ENCODE measurements around the gene CACNA1C.

DNA sequence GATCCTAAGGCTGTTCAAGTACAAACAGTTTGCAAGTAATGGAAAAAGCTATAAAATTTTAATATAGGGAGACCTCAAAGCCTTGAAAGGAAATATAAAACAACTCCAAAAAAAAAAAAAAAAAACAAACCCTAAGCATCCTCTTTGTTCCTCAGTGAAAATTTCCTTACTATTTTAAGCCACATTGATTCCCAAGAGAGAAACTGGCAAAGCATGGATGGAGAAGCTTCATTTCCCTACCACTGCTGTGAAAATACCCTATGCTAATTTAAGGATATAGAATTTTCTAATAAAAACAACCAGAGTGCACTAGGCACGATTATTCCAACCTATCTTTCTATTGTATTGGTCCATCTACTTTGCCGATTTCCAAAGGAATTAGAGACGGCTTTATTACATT is 283.1 kb downstream of the CACNA1C start:
- TF ChIP-seq POLR2AphosphoS5 (IDR thresholded peaks at IDR 0.05), result no peak
- TF ChIP-seq POLR2A (IDR thresholded peaks at IDR 0.05), result no peak
- TF ChIP-seq, protein P1, sequence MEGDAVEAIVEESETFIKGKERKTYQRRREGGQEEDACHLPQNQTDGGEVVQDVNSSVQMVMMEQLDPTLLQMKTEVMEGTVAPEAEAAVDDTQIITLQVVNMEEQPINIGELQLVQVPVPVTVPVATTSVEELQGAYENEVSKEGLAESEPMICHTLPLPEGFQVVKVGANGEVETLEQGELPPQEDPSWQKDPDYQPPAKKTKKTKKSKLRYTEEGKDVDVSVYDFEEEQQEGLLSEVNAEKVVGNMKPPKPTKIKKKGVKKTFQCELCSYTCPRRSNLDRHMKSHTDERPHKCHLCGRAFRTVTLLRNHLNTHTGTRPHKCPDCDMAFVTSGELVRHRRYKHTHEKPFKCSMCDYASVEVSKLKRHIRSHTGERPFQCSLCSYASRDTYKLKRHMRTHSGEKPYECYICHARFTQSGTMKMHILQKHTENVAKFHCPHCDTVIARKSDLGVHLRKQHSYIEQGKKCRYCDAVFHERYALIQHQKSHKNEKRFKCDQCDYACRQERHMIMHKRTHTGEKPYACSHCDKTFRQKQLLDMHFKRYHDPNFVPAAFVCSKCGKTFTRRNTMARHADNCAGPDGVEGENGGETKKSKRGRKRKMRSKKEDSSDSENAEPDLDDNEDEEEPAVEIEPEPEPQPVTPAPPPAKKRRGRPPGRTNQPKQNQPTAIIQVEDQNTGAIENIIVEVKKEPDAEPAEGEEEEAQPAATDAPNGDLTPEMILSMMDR (IDR thresholded peaks at IDR 0.05), result no peak
